Measurements from ENCODE around the gene SPHK2. TPM values are rescaled to one million over a fixed set of nuclear protein-coding genes. Genes with fewer than 3 reads are reported as not detected.

Gene SPHK2
- total and polyA plus RNA-seq, 2 experiments from 2014 or later: 18.3 to 50.3 TPM

- Histone ChIP-seq H3K27me3 (ENCODE audit: insufficient read depth) (no peaks in the 10 kb centered on the region), H3F3A (replicated peaks; ENCODE audit: low read depth) (no peaks in the 10 kb centered on the region), H3K36me3 (ENCODE audit: insufficient read depth) (no peaks in the 10 kb centered on the region), H3K27ac (ENCODE audit: low read depth) (no peak overlapping the region), H3K4me2 (no peak overlapping the region), H3K9me2 (ENCODE audit: insufficient read depth) (no peaks in the 10 kb centered on the region), H2AFZ (no peak overlapping the region), H4K20me1 (replicated peaks; ENCODE audit: insufficient read depth) (no peaks in the 10 kb centered on the region), H3K79me2 (replicated peaks; ENCODE audit: insufficient read depth) (no peaks in the 10 kb centered on the region), H3K4me1 (ENCODE audit: insufficient read depth) (no peaks in the 10 kb centered on the region), H3K4me3 (no peak overlapping the region)
- Mint-ChIP-seq H3K4me1 (peaks cover 6% of the 10 kb centered on the region; the same call in 2 of the 3 replicates), H3K4me3 (no peak overlapping the region), H3K36me3 (ENCODE audit: low read depth) (no peaks in the 10 kb centered on the region; the same call in 2 of the 3 replicates), H3K27me3 (ENCODE audit: insufficient read depth, low read depth, poor library complexity) (peaks cover 9% of the 10 kb centered on the region), H3K9me3 (no peaks in the 10 kb centered on the region), H3K27ac (no peak overlapping the region)
- no peak for DNase-seq (ENCODE audit: low spot score)
- TF ChIP-seq STAT1 (IDR thresholded peaks at IDR 0.05; ENCODE audit: unreplicated experiment): no peak
- no peak for TF ChIP-seq JUNB (IDR thresholded peaks at IDR 0.05; ENCODE audit: unreplicated experiment)
- TF ChIP-seq EZH2phosphoT487 (IDR thresholded peaks at IDR 0.05; ENCODE audit: unreplicated experiment): no peak
- no peak for TF ChIP-seq NANOG (IDR thresholded peaks at IDR 0.05; ENCODE audit: borderline replicate concordance)
- TF ChIP-seq CTCF (conservative IDR thresholded peaks at IDR 0.05; ENCODE audit: low read depth in 2 of 2): no peak
- TF ChIP-seq EZH2 (IDR thresholded peaks at IDR 0.05; ENCODE audit: low read depth, unreplicated experiment): no peak
- no peak for TF ChIP-seq ZNF331 (CRISPR knock-in tag; IDR thresholded peaks at IDR 0.05; ENCODE audit: low read depth)
- TF ChIP-seq CREB1 (CRISPR knock-in tag; IDR thresholded peaks at IDR 0.05; ENCODE audit: low read depth): no peak
- TF ChIP-seq ZNF462 (CRISPR knock-in tag; IDR thresholded peaks at IDR 0.05): no peak
- no peak for TF ChIP-seq REST (IDR thresholded peaks at IDR 0.05; ENCODE audit: unreplicated experiment)
- TF ChIP-seq ETS1 (IDR thresholded peaks at IDR 0.05): no peak
- peak; percentile 34 for ATAC-seq
These were observed 20.2 kb upstream of the SPHK2 start for GRCh38 chr19:48598996-48599700.

Data from GM23338 (cell line).